ENCODE measurements around the gene TSPAN9.

GRCh38 chr12:3302401-3303041, 225.3 kb downstream of the TSPAN9 start:
- TF ChIP-seq CTCF (IDR thresholded peaks at IDR 0.05; ENCODE audit: insufficient read depth, low read length) (no peak), POLR2AphosphoS5 (IDR thresholded peaks at IDR 0.05; ENCODE audit: low read depth) (no peak)
